Measurements from ENCODE around the gene VCL. TPM values are rescaled to one million over a fixed set of nuclear protein-coding genes. Genes with fewer than 3 reads are reported as not detected.

VCL gene
- total RNA-seq, 1 donor from 2014 or later = 284 TPM

DNA sequence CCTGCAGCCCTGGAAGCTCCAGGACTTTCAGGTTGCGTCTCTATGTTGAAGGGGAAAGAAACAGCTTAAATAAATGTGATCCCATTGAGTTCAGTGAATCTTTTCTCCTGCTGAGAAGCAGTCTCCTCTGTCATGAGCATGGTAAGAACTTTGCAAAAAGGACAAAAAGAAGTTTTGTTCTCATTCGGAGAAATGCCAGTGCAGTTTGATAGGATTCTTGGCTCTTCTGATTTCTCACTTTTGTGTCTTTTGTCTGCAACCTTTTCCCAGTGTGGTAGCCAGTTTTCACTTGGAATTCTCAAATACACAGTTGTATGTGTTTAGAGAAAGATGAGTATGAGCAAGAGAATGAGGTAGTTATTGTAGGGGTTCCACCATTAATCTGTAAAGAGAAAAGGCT, 88.4 kb downstream of the VCL start:
- no peak for DNase-seq (ENCODE audit: low spot score)
- intact Hi-C loops (cut with DNase I) = loop anchor here (10.0 kb wide), 1 partner anchor 142 kb away; no protein-coding TSS in a partner anchor

DNA sequence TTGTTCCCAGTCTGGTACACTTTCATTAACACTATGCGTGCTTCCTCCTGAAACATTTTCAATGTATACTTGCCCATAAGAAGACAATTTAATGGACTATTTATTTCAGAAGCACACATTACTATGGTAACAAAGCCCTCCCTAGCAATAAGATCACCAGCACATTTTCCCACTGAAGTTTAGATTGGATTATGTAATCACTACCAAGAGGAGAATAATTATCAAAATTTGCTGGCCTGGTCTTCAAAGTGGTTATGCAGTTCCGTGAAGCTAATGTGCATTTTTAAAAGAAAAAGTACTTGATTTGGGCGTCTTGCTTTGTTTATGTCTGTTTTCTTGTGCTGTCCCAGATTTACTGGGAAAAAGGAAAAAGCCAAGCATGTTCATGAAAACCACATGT, 90.8 kb downstream of the VCL start:
- intact Hi-C loops (cut with DNase I) = loop anchor here (10.0 kb wide), 1 partner anchor 144 kb away; no protein-coding TSS in a partner anchor
- no peak for DNase-seq (ENCODE audit: low spot score)

DNA sequence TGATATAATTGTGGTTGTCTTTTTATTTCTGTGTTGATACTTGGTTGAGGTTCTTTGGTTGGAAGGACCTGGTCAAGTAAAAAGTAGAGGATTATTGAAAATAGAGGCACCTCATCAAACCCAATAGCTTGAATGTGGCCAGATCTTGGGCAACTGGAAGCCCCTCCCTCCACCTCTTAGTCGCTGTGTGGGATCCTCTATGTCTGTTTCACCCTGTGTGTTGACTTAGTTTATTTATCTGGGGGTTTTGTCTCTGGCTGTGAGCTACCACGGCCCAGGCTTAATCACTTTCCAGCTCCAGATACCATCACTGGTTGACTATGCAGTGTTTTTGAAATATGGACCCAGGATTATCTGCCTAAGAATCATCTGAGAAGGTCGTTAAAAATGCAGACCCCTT, 94.5 kb downstream of the VCL start:
- no peak for DNase-seq (ENCODE audit: low spot score)
- intact Hi-C loops (cut with DNase I) = no loop called here

DNA sequence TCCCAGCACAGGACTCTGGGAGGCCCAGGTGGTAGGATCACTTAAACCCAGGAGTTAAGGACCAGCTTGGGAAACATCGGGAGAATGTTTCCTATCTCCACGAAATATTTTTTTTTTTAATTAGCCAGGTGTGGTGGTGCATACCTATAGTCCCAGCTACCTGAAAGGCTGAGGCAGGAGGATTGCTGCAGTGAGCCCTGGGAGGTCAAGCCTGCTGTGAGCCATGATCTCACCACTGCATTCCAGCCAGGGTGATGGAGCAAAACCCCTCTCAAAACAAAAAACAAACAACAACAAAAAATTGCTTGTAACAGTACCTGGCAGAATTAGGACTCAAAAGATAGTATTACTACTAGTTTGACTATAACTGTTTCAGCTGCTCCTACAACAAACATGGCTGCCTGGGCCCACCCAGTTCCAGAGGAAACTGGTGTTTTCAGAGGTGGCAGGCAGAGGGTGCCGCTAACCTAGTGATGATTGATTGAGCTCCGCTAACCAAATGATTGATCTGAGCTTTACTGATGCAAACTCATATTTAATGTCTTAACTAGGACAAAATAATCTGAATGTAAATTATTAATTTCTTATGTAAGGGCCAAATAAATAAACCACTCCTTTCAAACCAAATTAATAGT, 95.7 kb downstream of the VCL start:
- intact Hi-C loops (cut with DNase I) = no loop called here
- DNase-seq (ENCODE audit: low spot score) = no peak

DNA sequence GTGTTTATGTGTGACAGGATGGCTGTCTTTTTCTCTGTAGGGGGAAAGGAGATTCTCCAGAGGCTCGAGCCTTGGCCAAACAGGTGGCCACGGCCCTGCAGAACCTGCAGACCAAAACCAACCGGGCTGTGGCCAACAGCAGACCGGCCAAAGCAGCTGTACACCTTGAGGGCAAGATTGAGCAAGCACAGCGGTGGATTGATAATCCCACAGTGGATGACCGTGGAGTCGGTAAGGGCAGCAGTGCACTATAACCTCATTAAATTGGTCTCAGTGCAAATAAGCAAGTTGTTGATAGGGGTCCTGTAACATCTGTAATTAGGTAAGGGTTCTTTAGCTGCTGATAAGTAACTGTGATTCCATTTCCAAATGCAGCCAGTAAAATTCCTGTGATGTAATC, 96.3 kb downstream of the VCL start:
- DNase-seq (ENCODE audit: low spot score) = no peak
- intact Hi-C loops (cut with DNase I) = no loop called here

DNA sequence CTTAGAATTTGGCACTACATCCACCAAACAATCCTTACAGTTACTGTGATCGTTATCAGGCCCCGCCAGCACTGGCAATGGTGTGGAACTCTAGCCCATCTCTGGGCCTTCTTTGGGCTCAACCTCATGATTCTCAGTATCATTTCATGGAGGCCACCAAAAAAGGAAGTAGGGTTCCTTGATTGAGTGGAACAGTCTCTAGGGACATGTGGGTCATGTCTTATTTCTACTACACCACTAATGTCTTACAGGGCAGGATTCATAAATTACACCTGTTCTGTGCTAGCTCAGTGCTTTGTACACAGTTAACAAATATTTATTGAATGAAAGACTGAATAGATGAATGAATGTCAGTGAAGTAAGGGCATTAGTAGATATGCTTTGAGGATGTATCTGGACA, 98.9 kb downstream of the VCL start:
- DNase-seq (ENCODE audit: low spot score) = no peak
- intact Hi-C loops (cut with DNase I) = no loop called here

DNA sequence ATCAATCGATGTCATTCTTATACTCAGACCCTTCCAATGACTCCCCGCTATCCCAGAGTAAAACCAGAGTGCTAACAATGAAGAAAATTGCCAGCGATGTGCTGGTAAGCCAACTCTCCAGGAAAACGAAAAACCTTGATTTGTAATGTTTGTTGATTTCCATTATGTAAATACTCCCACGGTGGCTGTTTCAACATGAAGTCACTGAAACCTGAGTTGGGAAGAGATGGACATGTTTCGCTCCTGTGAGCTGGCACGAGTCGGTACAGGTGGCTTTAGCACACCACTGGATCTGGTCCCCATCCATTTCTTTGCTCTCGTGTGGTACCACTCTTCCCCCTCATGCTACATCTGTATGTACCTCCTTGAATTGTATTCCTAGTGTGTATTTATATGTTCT, 99.9 kb downstream of the VCL start:
- intact Hi-C loops (cut with DNase I) = no loop called here
- DNase-seq (ENCODE audit: low spot score) = no peak

DNA sequence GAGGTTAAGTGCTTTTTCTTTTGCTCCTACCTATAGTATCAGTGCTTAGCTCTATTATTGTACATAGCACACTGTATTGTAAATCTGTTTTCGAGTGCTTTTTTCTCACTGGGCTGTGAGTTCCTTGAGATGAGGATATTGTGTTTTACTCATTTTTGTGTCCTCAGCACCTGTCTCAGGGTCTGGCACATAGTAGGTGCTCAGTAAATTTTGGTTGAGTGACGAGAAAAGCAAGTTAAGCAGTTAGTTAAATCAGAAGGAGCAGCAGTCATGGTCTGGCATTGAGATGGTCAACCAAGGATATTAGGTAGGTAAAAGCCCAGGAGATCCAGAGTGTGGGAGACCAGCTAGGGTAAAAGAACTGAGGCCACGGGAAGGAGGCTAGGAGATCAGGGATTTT, 101.5 kb downstream of the VCL start:
- intact Hi-C loops (cut with DNase I) = no loop called here

DNA sequence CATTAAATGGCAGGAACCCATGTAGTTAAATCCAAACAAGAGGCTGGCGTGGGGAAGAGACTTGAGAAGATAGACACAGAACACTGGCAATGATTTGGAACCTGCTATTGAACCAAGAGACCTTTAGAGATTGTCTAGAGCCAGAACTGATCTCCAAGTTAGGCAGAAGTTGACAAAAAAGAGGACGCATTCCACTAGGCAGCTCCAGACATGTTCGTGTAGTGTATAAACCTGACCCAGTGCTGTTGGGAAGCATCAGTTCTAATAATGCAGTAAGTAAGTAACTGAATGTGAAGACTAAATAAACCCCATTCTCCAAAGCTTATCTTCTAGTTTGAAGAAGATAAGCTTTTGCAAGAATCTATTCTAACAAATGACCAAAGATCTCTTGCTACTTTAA, 101.9 kb downstream of the VCL start:
- intact Hi-C loops (cut with DNase I) = no loop called here
- no peak for DNase-seq (ENCODE audit: low spot score)

More for the DNA sequence above, 101.5 kb downstream of the VCL start:
- no peak for DNase-seq (ENCODE audit: low spot score)

DNA sequence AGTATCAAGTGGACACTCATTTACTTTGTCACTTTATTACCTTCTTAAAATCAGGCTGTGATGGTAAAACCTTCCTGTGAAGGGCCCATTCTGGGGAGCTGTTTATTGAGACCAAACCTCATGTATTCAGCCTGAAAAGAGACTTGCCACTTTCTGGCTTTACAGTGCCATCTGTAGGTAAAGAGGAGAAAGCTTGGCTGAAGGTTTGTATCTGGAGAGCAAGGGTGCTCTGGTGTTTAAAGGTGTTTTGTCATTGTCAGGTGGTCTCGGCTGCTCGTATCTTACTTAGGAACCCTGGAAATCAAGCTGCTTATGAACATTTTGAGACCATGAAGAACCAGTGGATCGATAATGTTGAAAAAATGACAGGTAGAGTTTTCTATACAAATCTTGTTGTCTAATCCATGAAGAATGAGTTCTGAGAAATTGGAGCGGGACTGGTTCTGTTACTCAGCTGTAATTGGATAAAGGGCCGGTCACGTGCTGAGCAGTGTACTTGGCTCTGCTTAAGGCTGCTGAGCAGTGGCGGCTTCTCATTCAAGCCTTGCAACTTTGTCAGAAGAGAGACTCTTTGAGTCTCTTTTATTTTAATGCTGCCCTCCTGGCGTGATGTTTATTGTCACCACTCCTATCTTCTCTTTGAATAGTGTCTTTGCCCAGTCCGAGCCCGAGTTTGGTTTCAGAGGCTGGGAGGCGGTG, 105.8 kb downstream of the VCL start:
- intact Hi-C loops (cut with DNase I) = no loop called here

DNA sequence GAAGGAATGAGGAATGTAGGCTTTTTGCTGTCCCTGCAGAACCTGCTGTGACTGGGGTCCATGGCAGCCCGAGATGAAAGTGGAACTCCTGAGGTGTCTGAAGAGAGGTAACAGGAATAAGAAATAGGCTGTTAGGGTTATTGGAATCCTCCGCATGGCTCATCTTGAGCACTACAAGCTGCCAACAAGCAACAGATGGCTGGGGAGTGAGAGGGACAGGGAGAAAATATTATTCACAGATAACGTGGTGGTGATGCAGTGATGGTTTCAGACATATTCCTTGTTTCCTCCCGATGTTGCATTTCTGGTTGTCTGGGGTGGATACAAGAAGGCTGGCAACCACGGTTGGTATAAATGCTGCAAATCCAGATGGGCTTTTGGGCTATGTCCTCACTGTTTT, 106.6 kb downstream of the VCL start:
- intact Hi-C loops (cut with DNase I) = no loop called here
- DNase-seq (ENCODE audit: low spot score) = no peak

More for the DNA sequence above, 105.8 kb downstream of the VCL start:
- no peak for DNase-seq (ENCODE audit: low spot score)

DNA sequence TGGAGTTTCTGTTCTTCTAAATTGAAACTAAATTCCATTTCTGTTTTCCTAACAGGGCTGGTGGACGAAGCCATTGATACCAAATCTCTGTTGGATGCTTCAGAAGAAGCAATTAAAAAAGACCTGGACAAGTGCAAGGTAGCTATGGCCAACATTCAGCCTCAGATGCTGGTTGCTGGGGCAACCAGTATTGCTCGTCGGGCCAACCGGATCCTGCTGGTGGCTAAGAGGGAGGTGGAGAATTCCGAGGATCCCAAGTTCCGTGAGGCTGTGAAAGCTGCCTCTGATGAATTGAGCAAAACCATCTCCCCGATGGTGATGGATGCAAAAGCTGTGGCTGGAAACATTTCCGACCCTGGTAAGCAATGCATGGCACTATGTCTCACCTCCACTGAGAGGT, 107.1 kb downstream of the VCL start:
- DNase-seq (ENCODE audit: low spot score) = no peak
- intact Hi-C loops (cut with DNase I) = no loop called here

DNA sequence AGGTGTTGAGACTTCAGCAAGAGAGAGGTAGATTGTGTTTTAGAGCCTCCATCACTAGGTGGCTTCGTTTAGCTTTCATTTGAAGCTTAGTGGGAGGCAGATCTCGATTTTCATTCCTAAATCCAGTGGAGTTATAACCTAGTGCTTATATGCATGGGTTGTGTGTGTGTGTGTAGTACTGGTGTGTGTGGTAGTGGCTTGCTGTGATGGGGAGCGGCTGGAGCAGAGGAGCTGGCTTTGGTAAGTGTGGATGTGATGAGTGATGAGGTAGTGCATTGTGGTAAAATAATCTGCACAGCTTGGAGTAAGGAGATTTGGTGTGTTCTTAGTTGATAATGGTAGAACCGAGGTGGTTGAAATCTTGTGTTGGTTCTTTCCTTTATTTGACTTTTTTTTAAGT, 109.5 kb downstream of the VCL start:
- intact Hi-C loops (cut with DNase I) = no loop called here

DNA sequence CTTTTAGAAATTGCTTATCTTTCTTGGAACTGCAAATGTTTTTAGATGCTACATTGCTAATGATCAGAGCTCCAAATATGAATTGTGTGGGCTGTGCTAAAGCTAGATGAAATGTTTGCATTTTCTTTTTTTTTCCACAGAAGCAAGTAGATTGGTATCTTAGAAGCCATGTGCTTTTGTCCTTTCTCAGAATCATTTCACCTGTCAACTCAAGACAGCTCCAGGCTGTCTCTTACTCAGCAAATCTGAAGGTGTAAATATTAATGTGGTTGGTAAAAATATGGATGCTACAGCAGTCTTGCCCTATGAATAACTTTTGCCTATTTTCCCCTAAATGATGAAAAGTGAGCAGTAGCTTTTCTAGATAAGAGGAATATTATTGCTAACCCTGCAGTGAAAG, 111.5 kb downstream of the VCL start:
- no peak for DNase-seq (ENCODE audit: low spot score)
- intact Hi-C loops (cut with DNase I) = no loop called here

More for the DNA sequence above, 109.5 kb downstream of the VCL start:
- DNase-seq (ENCODE audit: low spot score) = no peak

DNA sequence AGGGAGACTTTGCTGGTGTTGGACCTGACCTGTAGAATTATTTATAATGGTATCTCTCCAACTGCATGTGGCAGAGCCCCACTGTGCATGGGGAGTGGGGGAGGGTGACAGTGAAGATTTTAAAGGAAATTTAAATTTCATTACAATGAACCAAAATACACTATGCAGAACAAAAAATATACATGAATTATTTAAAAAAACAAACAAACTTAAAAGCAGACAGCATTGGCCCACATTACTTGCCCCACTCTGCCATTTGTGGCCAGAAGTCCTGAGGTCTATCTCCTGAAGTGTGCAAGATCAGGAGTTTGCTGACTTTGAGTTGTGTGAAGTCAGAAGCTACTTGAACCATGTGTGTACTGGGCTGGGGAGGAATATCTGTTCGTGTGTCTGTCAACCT, 112.2 kb downstream of the VCL start:
- intact Hi-C loops (cut with DNase I) = no loop called here
- DNase-seq (ENCODE audit: low spot score) = no peak

DNA sequence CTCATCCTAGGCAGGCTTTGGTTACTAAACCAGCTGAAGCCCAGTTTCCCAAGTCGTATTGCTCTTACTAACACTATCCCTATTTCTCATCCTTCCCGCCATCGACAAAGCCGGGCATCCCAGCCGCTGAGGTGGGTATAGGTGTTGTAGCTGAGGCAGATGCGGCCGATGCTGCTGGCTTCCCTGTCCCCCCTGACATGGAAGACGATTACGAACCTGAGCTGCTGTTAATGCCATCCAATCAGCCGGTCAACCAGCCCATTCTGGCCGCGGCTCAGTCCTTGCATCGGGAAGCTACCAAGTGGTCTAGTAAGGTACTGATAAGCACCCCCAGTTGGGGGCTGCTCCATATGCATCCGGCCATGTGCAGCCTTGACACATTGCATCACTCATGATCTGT, 113.9 kb downstream of the VCL start:
- DNase-seq (ENCODE audit: low spot score) = no peak
- intact Hi-C loops (cut with DNase I) = no loop called here

DNA sequence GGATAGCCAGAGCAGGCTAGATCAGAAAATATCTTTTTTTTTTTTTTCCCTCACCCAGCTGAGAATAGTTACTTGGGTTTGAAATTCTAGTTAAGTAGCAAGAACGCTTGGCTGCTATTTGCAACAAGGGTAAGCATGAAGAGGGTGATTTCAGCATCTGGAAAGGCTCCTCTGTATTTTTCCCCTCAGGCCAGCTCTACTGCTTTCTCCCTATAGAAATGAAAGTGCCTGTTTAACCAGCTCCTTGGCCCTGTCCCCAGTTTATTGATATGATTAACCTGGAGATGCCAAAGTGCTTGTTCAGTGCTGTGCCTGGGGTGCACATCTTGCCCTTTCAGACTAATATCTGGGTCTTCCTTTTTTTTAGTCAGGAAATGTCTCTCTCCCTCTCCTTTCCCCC, 115.6 kb downstream of the VCL start:
- intact Hi-C loops (cut with DNase I) = no loop called here
- DNase-seq (ENCODE audit: low spot score) = no peak

DNA sequence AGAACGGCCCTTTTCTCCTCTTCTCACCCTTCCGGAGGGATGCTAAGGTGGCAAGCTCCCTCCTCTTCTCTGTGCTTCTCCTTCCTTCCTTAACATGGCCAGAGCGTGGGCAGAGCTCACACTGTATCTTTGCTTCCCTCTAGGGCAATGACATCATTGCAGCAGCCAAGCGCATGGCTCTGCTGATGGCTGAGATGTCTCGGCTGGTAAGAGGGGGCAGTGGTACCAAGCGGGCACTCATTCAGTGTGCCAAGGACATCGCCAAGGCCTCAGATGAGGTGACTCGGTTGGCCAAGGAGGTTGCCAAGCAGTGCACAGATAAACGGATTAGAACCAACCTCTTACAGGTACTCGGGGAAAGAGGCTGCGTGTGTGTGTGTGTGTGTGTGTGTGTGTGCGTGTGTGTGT, 116.1 kb downstream of the VCL start:
- intact Hi-C loops (cut with DNase I) = no loop called here
- no peak for DNase-seq (ENCODE audit: low spot score)

DNA sequence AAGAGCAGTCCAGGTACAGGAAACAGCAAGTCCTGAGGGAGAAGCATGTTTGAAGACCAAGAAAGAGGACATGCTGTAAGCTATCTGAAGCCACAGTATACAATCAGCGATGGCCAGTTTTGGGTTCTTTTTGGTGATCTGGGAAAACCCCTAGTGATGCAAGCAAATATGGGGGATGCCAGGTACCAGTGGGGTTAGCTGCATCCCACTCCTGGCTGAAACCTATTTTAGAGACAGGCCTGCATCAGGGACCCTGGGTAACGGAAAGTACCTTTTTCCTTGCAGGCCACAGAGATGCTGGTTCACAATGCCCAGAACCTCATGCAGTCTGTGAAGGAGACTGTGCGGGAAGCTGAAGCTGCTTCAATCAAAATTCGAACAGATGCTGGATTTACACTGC, 119.8 kb downstream of the VCL start:
- DNase-seq (ENCODE audit: low spot score) = no peak
- intact Hi-C loops (cut with DNase I) = no loop called here

DNA sequence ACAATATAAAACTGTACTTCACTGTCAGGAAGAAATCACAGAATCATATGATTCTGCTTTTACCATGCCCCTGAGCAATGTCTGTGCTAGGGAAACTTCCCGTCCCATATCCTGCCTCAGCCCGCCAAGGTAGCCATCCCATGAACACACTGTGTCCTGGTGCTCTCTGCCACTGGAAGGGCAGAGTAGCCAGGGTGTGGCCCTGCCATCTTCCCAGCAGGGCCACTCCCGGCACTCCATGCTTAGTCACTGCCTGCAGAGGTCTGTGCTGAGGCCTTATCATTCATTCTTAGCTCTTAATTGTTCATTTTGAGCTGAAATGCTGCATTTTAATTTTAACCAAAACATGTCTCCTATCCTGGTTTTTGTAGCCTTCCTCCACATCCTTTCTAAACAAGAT, 120.9 kb downstream of the VCL start:
- intact Hi-C loops (cut with DNase I) = no loop called here
- DNase-seq (ENCODE audit: low spot score) = no peak

DNA sequence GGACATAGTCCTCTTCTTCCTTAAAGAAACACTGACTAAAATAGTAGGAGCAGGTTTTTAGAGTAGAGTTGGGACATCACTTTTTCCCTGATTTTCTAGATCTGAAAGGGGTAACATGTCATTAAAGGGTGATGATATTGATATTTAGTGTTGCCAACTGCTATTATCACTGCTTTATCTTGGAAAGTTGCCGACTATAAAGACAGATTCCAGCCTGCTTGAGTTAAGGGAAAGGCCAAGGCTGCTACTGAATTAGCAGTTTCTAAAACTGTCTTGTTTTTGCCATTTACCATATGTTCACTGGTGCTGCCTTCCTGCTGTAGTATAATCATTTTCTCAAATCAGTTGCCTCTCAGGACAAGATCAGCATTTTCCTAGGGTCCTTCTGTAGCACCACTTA, 123.0 kb downstream of the VCL start:
- intact Hi-C loops (cut with DNase I) = no loop called here

DNA sequence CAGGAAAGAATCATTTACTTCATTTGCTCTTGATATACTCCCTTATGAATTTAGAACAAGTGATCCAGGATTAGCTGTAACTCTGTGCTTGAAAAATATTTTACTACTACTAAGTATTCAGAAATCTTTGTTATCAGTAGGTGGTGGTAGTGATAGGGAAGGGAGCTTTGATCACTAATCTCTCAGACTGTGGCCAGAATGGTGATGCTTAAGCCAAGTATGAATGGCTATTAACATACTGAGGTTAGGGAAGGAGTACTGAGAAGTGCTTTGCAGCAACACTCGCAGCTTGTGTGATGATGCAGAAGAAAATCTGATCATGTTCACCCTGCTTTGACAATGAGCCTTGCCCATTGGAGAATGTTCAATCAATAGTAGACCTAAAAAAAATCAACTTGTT, 123.5 kb downstream of the VCL start:
- intact Hi-C loops (cut with DNase I) = no loop called here
- no peak for DNase-seq (ENCODE audit: low spot score)

More for the DNA sequence above, 123.0 kb downstream of the VCL start:
- DNase-seq (ENCODE audit: low spot score) = no peak
